SK-N-DZ (cell line): ENCODE results near the gene EBF3.

Experiments used
- DNase-seq: peaks from one replicate; pipeline ENCODE4 v3.0.0-alpha.2; 2015; ENCODE audit warnings: low spot score

EBF3 gene

GRCh38 chr10:129873351-129873750 lies 90.7 kb downstream of the EBF3 start:
- DNase-seq, result no peak

GRCh38 chr10:129871966-129872365 lies 92.1 kb downstream of the EBF3 start:
- DNase-seq, result no peak

- peak; percentile 99 for DNase-seq
These were observed 93.0 kb downstream of the EBF3 start for GRCh38 chr10:129870961-129871621.

GRCh38 chr10:129870474-129870757 lies 93.7 kb downstream of the EBF3 start:
- no peak for DNase-seq

DNA sequence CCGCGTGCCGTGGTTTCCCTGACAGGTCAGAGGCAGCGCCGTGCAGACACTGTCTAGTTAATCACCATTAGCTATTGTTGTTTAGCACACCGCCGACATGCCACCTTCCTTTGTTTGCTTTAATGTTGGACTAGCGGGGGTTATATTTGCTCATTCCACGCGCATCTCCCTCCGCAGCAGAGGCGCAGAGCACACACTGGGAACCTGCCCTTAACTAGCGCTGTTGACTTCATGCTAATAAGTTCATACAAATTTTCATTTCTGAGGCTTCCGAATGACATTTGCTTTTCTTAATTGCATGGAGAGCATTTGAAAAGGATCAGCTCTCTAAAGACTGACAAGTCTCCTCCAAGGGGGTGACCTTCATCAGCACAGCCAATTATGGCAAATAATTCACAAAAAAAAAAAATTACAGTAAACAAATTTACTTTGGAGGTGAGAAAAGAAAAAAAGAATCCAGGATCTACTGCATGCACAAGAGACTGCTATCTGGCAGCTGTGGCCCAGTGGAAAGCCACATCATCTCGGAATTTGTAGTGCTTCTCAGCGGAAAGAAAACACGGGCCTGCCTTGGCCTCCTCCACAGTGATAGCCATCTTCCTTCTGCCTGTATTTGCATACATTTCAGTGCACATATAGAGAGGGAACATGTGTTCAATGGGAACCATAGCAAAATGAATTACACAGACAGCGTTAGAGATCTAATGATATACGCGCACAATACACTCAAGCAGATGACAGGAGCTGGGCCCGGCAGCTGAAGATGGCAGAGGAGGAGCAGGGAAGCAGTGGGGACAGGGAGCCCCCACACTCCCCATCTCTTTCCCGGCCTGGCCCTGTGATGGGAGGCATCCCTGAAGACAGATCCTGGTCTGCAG lies 94.2 kb downstream of the EBF3 start:
- peak; percentile 94 for DNase-seq

GRCh38 chr10:129868449-129869035 lies 95.5 kb downstream of the EBF3 start:
- DNase-seq, result no peak

DNA sequence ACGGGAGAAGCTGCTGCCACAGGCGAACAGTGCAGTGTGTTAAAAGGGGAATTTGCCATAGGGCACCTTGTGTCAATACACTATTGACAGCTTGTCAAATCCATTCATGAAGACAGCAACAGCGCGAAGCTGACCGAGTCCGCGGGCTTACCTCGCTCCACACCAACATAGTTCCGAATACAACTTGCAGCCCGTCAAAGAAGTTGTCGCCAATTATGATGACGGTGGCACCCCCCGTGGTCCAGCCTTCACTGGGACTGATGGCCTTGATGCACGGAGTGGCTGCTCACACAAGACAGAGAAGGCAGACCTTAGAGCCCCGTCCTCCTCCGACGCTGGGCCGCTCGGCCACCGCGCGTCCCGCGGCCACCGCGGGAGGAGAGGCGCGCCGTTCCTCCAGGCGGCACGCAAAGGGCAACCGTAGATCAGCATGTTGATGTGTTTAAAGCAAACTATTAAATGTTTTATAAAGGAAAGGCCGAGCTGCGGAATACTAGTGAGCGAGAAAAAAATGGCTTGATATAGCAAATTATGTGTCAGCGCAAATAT lies 96.4 kb downstream of the EBF3 start:
- DNase-seq, result no peak

DNA sequence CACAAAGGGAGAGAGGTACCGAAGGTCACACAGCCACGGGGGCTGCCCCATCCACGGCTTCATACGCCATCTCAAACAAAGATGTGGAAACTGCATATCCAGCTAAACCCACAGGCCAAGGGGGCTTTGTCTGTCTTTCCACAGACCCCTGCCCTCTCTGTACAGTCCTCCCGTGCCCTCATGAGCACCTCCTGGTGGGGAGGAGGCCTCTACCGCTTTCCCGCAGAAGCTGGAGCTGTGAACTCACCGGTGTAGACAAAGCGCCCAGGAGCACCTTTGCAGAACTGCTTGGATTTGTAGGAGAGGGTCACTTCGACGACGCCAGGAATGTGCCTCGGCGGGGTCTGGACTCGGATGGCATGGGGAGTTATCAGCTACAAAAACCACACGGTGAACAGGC lies 97.2 kb downstream of the EBF3 start:
- no peak for DNase-seq

GRCh38 chr10:129865960-129866359 lies 98.1 kb downstream of the EBF3 start:
- no peak for DNase-seq

DNA sequence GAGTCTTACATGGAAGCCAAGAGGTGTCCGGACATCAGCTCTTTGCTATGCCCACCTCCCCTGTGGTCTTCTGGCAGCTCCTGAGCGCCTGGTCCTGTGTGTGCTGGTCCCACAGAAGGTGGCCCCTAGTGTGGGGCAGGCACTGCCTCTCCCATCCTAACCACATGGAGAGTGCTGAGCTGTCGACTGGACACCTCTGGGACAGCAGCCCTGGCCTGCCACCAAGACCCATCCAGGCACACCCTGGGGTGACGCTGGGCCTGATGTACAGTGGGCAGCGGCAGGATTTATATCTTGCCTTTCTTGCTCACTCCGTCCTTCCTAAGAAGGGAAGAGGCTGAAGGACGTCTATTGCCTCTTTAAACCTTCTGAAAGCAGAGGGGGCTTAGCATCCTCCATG lies 98.7 kb downstream of the EBF3 start:
- no peak for DNase-seq

DNA sequence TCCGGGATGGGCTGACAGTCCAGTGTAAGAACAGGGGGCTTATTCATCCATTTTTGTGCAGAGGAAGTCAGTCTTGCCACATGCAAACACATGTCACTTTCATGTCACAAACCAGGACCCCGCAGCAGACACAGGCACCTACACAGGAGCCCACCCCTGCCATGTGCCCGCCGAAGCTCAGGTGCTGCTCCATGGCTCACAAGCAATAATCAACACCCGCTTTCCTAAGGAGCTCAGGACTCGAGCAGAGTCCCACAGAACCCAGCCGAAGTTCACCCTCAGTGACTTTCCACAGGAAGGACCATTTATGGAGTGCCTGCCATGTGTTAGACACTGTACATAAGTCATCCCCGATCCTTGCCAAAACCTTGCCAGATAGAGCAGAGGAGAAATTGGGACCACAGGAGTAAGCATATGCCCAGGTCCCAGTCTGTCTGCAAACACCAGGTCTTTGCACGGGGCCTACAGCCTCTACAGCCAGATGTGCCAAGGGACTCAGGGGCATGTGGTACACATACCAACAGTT lies 99.4 kb downstream of the EBF3 start:
- DNase-seq, result no peak

GRCh38 chr10:129864082-129864481 lies 100.0 kb downstream of the EBF3 start:
- peak; percentile 27 for DNase-seq

GRCh38 chr10:129863201-129863663 lies 100.8 kb downstream of the EBF3 start:
- DNase-seq, result peak; percentile 96

DNA sequence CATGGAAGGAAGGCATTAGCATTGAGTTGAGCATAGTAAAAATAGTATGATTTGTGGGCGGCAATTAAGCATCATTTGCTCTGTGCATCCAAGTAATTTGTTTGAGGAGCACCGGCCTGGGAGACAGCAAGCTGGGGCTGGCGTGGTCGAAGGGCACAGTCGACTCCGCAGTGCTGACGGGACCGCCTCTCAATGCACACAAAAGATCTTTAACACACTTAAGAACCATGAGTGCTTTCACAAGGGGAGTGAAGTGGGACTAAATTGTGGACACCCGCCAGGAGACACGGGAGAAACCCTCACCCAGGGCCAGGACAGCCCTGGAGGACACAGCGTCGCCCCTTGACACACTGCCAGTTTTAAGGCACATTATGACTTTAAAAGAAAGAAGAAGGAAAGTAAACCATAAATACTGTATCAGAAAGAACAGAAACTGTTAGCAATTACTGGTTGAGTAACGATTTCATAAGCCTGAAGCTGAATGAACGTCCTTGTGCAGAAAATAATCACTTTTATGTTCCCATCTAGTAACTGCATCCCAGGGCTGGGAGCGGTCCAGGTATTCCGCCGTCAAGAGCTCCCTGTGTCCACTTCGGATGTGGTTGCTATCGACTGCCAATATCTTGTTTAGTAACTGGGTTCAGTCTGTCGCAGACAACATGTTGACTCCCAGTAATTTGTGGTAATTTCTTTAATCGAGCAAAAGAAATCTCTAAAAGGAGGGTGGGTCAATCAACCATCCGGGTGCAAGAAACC lies 102.1 kb downstream of the EBF3 start:
- DNase-seq, result no peak

DNA sequence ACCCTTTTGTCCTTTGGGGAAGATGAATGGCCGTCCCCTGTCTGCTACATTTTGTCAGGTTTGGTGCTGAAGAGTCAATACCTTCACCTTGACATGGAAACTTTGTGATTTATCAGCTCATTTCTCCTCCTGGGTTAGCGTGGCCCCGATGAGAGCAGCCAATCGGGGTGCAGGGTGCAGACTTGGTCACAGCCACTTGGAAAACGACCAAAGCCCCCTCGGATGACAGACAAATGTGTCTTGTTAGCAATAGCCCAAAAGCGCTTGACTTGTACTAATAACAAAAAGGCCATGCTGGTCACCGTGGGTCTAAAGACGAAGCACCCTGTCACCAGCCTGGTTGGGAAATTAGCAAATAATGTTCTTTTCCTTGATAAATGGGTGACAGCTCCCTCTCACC lies 103.7 kb downstream of the EBF3 start:
- no peak for DNase-seq

DNA sequence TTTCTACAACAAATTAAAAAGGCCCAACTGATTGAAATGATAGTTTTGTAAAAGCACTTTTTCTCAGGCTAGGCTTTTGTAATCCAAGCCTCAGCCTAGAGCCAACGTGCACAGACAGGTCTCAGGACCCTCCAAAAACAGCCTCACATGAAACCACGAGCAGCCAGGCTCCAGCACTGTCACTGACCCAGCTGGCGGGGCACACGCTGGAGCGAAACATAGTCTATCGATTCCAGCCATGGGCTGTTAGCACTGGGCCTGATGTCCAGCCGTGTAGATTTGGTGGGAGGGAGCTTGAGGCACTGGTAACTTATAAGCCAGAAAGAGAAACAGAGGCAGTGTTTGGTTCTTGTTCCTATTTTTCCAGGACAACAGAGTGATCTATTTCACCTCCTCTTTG lies 104.5 kb downstream of the EBF3 start:
- no peak for DNase-seq

DNA sequence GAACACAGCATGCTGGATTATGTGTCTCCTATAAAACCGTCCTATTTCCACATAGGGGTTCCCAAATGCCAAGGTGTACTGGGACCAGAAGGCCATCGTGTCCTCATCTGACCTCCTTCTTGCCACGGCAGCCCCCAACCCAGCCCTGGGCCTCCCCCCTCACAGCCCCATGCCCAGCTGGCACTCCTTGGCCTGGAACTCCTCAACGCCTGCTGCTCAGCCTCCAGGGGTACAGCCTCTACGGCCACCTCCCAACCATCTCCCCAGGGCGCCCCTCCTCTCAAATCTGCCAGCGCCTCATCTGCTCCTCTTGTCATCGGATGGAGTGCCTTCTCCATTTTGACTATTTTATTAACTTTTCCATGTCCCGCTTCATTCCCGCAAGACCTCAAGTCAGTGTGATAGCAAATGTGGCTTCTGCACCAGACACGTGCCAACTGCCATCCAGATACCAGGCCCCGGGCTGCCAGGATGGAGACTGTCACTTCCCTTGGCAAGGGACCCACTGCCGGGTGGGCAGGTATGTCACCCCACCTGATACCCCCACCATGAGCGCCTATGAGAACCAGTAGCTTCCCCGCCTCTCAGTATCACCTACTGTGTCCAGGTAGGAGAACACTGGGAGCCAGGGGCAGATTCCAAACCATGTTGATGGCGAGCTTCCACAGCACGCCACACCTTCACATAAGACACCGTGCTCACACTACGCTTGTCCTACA lies 106.7 kb downstream of the EBF3 start:
- DNase-seq, result no peak

GRCh38 chr10:129855836-129856563 lies 108.1 kb downstream of the EBF3 start:
- no peak for DNase-seq

GRCh38 chr10:129854796-129855705 lies 109.0 kb downstream of the EBF3 start:
- DNase-seq, result no peak
